GM21423 (cell line): ENCODE measurements around the gene MCOLN2.
"Not testable (repeated sequence)": the region's sequence is repeated elsewhere in the genome, so short reads cannot be mapped to it uniquely, and the experiment has no call there.

Source experiments
- ATAC-seq: cut with Tn5 transposase; IDR thresholded peaks from one replicate; pipeline ENCODE4 v1.9.1; 2021; ENCODE audit warnings: mild to moderate bottlenecking, moderate library complexity; ENCODE audit not compliant: unreplicated experiment

Gene MCOLN2

DNA sequence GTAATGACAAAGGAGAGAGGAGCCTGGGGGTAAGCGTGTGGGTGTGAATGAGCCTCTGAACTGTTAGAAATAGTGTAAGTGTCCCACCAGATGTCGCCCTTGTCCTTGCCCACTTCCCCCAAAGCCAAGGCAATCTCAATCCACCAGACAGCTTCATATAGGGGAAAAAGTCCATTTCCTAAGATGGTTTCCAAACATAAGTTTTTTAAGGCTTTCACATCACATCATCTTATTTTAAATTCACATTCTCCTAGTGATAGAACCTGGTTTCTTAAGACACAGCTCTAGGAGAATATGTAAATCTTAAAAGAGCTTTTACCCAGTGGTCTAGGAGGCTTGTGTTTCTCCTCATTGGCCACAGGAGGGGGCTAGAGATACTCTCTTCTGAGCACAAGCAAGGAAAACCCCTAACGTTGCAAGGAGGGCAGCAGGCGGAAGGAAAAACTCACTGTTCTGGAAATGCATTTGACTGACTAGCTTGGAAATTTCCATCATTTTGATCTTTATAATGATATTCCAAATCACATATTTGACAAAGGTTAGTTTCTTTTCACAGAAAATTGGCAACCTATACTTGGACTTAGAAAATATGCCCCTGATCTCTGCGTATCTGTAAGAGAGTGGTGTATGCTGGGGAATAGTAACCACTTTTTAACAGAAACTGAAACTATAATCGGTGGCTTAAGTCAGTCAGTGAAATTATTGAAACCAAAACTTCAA is 52.0 kb downstream of the MCOLN2 start:
- ATAC-seq: peak; percentile 86

DNA sequence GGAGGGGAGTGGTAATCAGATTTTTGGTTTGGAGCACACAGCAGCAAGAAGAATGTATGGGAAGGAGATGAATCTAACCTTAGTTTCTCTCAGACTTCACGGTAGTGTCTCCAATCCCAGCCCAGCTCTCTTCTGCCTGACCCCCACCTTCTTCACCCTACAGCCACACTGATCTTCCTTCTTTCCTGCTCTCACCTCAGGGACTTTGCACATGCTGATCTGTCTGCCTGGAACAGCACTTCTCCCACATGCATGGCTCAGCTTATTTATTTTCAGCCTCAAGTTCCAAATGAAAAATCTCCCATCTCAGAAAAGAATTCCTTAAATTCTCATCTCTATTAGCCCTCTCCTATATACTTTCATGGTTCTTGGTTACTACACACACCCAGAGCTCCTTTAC is 55.1 kb downstream of the MCOLN2 start:
- ATAC-seq: no peak

DNA sequence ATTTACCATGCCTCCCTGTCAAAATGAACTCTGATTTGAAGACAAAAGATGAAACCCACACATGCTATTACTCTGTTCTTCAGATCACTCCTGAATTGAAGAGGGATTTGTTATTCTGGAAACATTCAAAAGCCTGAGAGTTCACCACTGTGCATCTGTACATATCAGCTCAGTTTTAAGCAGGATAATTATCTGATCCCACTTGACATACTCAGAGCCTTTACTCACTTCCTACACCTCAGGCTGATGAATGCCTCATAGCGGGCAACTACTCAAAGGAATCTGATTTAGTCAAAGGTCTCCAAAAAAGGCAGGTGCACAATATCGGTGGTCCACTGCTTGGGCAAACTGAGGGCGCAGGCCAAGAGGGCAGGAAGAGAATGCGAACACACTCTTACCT is 56.4 kb downstream of the MCOLN2 start:
- ATAC-seq: no peak

- ATAC-seq: no peak
These were observed 57.2 kb downstream of the MCOLN2 start for GRCh38 chr1:84939761-84940160.

- no peak for ATAC-seq
These were observed 57.8 kb downstream of the MCOLN2 start for GRCh38 chr1:84939151-84939550.

DNA sequence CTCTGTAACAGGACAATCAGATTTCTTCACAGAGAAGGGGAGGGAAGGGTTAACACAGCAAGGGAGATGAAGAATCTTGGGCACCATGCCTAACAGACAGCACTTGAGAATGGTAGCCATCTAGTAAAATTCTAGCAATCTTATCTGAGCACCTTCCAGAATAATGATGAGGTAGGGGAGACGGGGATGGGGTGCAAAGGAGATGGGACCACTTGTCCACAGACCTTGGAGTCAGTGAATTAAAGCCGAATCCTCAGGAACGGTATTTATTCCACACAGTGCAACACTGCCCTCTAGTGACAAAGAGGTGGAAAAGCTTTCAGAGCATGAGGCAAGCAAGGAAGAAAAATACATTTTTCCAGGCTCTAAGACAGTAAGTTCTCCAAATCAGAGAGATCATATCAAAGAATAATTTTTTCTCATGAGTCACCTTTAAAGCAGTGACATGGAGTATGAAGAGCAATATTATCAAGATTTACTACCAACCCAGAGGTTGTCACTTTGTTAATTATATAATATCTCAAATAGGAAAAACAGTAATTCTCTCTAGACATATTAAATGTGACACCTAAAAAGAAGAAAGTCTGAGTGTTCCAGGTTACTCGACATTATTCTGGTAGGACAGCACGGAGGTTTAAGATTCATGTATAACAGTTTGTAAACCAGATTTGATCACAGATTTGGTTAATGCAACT is 60.6 kb downstream of the MCOLN2 start:
- no peak for ATAC-seq

DNA sequence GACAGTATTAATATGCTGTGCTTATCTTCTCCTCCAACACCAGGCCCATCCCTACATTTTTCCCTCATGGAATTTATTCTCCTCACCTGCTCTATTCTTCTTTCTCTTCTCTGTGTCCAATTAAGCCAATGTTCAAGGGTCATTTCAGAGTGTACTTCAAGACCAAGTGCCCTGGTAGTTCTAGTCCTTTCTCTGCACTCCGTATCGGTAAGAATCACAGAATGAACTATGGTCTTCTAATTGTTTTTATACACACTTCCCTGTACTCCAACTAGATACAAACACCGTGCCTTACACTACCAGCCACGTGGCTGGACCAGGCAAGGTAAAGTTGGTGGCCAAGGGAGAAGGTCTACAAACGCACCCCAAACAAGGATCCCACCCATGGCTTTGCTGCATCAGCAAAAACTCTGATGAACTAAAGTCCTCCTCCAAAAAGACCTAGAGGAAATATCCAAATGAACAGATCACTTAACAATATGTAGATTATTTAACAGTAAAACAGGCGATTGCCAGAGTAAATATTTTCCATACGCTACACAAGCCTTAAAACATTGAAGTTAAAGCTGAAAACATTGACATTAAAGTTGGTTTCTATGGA is 63.8 kb downstream of the MCOLN2 start:
- no peak for ATAC-seq

DNA sequence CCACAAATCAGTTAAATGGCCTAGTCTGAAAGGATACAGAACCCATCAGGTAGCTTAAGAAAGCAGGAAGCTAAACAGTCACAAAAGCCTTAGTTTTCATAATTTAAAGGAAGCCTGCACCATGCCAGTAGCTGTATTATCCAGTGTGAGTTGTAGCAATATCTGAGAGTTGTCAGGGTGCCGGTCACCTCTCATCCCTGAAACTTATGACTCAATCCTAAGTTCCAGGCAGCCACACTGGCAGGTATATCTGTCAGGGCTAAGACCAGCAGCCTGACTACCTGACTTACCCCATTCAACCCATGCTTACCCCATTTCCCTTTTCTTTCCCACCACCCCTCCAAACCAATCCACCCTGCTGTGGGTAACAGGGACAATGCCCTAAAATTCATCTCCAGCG is 66.1 kb downstream of the MCOLN2 start:
- no peak for ATAC-seq

DNA sequence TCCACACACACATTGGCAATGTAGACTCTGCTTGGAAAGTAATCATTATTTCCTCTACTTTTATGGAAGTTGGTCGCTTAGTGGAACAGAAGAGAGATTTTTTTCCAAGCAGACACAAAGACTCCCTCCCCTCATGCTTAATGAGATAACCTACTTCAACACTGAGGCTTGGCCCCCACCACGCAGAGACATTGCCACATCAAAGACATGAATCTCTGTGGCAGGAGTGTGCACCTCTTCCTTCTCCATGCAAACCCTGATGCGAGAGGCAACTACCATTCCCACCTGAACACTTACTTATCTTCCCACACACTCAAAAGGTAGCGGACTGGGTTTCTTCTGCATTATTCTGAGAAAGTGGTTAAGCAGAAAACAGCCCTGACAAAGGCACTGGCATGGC is 66.6 kb downstream of the MCOLN2 start:
- ATAC-seq: no peak

GRCh38 chr1:84929581-84929980 is 67.3 kb downstream of the MCOLN2 start:
- ATAC-seq: no peak

- no peak for ATAC-seq
These were observed 67.9 kb downstream of the MCOLN2 start for GRCh38 chr1:84928979-84929378.

GRCh38 chr1:84923317-84923716 is 73.6 kb downstream of the MCOLN2 start:
- ATAC-seq: no peak

GRCh38 chr1:84920159-84920558 is 76.8 kb downstream of the MCOLN2 start:
- ATAC-seq: no peak

GRCh38 chr1:84919461-84919970 is 77.4 kb downstream of the MCOLN2 start:
- no peak for ATAC-seq

DNA sequence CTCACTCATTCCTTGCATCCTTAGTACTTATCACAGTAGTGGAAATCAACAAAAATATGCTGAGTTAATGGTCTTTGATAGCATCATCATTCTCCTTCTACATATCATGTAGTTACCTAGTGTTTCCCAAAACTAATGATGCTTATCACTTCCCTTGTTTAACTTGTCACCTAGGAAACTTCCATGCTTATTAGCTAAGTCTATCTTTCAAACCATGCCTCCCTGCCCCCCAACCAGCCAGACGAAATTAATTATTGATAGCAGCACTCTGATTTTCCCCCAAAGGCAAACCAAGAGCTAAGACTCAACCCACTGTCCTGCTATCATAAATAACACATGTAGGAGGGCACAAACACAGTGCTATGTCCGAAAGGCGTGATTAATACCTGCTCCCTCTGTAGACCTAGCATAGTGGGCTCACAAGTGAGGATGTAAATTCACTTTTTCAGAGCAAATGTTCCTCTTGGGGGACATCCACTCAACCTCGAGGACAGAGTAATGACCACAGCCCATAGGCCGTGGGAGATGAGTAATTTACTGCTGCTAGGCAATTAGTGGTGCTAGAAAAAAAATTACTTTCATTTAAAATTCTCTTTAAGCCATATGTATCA is 78.1 kb downstream of the MCOLN2 start:
- no peak for ATAC-seq

DNA sequence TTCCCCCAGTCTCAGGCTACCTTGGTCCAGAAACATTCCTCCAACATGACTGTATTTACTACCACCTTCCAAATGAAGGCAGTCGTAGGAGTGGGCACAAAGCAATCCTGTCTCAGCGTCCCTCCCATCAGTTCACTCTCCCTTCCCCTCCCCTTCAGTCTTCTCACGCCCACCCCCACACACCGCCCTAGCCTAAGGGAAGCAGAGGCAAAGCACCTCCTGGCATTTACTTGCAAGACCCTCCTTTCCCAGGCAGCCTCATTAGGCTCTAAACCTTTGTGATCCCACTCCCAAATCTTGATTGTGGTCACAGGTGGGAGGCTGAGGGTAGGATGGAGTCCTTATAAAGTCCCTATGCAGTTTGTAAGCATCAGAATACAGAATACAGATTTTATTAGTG is 80.0 kb downstream of the MCOLN2 start:
- no peak for ATAC-seq

DNA sequence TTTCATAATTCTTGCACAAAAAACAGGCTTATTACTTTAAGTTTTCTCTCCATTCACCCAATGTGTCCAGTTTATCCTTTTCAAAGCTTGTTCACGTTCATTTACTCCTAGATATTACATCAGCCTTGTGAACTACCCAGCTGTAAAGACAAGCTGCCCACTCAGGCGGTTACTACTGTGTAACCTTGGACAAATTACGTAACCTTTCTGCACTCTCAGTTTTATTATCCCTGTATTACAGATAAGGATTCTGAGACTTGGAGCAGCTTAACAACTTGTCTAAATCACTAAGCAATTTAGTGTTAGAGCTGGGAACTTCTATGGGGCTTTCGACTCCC is 83.4 kb downstream of the MCOLN2 start:
- no peak for ATAC-seq

GRCh38 chr1:84912726-84913554 is 84.0 kb downstream of the MCOLN2 start:
- ATAC-seq: no peak

- not testable (repeated sequence) for ATAC-seq
These were observed 88.0 kb downstream of the MCOLN2 start for GRCh38 chr1:84908746-84909464.
